NK-92 (cell line): Measurements from ENCODE around the gene UBE2S.
"Not testable (repeated sequence)": the region's sequence is repeated elsewhere in the genome, so short reads cannot be mapped to it uniquely, and the experiment has no call there.

Experiments
- DNase-seq: peaks from one replicate; lab custom pipeline; 2025; ENCODE audit not compliant: unreplicated experiment; lab: John Stamatoyannopoulos, UW

UBE2S gene

DNA sequence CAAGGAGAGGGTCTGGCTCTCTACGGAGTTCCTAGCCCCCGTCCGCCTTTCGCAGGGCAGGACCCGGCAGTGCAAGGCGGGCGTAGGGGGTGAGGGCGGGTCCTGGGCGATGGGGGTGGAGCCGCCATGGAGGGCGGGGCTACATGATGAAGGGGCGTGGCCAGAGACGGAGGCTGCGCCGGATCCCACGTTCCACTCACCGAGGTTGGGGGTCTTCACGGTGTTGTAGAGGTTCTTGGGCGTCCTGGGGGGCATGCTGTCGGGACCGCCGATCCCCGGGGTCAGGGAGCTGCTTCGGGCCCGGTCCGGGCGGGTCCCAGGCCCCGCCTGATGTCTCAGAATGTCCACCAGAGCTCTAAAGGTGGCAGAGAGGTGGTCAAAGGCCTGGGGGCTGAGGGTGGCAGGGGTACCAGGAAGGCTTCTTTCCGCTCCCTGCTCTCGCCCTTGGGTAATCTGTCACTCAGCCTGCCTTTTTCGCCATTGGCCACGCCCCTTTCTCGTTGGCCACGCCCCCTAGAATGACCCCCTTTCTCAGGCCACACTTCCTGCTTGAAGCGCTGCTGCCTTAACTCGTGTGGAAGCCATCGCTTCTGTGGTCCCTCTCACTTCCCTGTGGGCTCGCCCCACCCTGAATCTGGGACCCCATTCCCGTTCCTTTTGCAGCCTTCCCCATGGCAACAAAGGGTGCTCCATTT lies 33.0 kb upstream of the UBE2S start:
- no peak for DNase-seq

DNA sequence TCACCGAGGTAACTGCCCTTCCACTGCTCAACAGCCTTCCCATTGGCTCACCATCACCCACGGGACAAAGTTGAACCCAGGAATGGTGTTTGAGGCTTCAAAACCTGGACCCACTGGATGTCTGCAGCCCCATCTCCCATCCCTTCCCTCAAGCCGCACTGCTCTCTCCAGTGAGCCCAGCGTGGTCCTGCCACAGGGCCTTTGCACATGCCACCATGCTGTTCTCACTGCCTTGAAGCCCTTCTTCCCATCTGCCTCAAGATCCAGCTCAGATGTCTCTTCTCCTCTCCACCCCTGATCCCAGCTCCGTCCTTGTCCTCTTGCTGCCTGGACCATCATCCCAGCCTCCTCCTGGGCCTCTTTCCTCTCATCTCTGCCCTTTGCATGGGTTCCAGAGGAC lies 31.5 kb upstream of the UBE2S start:
- DNase-seq = no peak

DNA sequence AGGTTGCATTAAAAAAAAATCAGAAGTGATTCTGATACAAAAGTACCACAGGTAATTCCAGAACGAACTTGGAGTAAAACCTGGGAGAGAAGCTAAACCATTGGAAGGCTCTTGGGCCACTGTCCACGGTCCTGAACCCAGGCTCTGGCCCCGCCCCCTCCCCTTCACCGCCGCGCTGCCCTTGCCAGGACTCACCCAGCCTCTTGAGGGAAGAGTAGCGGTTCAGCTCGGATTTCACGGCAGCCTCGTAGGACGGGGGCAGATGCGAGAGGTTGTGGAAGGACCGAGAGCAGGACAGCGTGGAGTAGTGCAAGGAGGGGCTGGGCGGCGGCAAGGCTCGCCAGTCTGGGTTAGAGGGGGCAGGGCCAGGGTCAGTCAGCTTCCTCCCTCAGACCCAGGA lies 29.8 kb upstream of the UBE2S start:
- no peak for DNase-seq

DNA sequence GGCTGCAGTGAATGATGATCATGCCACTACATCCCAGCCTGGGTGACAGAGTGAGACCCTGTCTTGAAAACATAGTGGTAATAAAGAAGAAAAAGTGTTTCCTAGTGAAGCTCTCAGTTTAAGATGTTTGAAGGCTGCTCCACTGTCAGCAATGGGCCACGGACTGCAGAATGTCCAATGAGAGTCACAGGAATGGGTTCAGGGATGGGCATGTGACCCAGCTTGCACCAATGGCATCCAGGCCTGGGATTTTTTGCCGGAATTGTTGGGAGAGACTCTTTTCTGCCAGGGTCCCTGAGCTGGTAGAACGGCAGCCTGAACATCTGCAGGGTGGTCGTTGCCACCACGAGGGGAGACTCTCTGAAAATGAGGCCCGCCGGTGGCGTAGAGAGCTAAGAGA lies 29.3 kb upstream of the UBE2S start:
- DNase-seq = no peak

DNA sequence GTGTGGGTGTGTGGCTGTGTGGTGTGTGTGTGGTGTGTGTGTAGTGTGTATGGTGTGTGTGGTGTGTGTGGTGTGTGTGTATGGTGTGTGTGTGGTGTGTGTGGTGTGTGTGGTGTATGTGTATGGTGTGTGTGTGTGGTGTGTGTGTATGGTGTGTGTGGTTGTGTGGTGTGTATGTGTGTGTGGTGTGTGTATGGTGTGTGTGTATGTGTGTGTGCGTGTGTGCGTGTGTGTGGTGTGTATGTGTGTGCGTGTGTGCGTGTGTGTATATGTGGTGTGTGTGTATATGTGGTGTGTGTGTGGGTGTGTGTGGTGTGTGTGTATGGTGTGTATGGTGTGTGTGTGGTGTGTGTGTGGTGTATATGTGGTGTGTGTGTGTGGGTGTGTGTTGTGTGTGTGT lies 27.4 kb upstream of the UBE2S start:
- no peak for DNase-seq

DNA sequence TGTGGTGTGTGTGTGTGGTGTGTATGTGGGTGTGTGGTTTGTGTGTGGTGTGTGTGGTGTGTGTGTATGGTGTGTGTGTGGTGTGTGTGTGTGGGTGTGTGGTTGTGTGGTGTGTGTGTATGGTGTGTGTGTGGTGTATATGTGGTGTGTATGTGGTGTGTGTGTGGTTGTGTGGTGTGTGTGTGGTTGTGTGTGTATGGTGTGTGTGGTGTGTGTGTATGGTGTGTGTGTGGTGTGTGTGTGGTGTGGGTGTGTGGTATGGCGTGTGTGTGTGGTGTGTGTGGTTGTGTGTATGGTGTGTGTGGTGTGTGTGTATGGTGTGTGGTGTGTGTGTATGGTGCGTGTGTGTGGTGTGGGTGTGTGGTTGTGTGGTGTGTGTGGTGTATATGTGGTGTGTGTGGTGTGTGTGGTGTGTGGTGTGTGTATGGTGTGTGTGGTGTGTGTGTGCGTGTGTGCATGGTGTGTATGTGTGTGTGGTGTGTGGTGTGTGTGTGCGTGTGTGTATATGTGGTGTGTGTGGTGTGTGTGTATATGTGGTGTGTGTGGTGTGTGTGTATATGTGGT lies 26.9 kb upstream of the UBE2S start:
- no peak for DNase-seq

DNA sequence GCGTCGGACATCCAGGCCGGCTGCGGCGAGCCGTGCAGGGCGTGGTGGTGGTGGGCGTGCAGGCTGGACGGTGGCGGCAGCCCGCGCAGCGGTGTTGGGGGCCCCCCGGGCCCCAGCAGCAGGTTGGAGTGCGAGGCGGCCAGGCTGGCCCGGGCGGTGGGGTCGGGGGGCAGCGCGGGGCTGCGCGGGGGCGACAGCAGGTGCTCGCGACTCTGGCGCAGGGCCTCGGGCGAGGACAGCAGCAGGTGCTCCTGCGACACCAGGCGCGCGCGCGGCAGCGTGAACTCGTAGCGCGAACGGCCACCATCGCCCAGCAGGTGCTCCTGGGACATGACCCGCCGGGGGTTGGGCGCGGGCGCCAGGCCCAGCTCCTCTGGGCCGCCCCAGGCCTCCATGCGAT lies 25.7 kb upstream of the UBE2S start:
- no peak for DNase-seq

DNA sequence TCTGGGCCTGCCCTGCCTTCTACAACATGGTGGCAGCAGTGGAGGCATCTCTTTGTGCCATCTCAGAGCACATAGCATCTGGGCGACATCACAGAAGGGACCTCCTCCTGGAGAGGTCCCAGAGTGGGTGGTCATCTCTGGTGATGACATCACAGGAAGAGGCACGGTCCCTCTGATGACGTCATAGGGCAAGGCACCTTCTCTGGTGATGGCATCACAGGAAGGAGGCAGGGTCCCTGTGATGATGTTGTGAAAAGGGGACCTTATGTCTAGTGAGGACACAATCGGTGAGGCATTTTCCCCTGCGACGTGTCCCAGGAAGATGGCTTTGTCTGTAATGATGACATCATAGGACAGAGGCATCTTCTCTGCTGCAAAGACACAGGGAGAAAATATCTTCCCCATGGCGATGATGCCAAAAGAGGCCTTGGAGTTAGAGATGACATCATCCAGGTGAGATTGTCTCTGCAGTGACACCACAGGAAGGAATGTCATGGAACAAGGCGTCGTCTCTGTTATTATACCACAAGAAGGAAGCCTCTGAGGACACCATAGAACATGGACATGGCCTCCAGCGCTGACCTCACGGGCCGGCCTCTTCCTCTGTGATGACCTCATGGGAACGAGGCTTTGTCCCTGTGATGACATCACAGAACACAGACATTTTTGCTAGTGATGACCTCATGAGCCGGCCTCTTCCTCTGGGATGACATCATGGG lies 24.8 kb upstream of the UBE2S start:
- no peak for DNase-seq

DNA sequence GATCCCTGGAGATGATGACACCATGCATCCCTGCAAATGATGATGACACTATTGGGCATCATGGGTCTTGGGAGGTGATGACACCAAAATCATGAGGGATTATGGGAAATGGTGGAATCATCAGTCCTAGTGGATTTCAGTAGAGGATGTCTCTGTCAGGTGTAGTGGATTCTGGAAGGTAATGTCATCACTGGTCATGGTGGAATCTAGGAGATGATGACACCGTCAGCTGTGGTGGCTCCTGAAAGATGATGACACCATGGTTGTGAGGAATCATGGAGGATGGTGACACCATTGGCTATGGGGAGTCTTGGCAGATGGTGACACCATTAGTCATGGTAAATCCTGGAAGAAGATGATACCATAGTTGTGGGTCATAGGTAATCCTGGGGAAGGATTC lies 23.6 kb upstream of the UBE2S start:
- no peak for DNase-seq

DNA sequence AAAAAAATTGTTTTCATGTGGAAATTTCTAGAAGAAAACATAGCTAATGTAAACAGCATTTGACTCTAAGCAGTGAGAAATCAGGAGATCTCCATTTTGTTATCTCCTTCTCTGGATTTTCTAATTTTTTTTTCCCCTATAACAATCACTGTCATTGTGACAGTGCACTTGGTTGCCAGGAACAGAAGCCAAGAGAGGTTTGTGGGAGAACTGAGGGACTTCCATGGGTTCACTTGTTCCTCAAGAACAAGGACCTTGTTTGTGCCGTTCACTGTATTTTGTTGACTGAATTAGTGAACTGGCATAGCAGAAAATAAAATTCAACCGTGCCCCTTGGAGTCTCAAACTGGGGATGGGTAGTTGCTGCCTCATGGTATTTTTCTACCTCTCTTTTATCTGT lies 18.5 kb upstream of the UBE2S start:
- DNase-seq = no peak

DNA sequence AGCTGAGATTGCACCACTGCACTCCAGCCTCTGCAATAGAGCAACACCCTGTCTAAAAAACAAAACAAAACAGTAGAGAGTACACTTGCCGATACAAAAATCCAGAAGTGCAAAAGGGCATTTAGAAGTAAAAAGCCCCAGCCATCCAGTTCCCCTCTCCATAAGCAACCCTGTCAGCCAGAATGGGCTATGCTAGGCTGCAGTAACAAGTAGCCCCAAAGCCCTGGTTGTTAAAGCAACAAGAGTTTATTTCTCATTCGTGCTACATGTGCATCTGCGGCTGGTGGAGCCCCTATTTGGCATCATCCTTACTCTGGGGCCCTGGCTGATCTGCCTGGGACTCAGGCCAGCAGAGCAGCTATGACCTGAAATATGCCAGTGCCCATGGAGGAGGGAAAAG lies 16.9 kb upstream of the UBE2S start:
- DNase-seq = no peak

DNA sequence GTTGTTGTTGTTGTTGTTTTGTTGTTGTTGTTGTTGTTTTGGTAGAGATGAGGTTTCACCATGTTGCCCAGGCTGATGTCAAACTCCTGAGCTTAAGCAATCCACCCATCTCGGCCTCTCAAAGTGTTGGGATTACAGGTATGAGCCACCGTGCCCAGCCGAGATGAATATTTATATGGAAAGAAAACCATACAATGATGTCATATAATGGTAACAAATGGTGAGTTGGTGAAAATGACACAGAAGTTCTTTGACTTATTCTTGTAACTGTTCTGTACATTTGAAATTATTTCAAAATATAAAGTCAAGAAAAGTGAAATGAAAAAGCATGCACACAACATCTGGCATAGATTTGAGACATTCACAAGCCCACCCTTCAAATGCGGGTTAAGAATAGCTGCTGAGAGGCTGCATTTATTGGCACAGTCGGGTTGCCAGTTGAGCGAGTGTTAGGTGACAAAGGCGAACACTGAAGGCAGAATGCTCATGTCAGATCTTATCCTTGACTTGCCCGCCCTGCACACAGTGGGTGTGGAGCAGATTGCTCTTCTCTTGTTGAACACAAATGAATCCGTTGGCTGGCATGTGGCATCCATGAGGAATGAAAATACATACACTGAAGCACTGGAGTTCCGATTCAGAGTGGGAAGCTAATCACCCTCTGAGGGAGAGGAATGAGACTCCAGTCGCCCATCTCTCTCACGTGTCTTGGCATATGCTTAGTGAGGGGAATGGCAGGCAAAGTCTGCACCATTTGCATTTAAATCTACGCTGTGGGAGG lies 15.8 kb upstream of the UBE2S start:
- no peak for DNase-seq

DNA sequence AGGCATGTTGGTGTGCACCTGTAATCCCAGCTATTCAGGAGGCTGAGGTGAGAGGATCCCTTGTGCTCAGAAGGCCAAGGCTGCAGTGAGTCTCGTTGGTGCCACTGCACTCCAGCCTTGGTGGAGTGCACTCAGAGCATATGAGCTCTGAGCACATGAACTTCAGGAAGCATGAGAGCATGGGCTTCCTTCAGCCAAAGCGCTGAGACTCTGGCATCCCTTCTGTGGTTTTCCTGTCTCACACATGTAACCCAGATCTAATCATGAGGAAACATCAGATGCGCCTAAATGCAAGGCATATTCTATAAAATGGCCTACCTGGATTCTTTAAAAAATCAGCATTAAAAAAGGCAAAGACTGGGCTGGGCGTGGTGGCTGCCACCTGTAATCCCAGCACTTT lies 13.7 kb upstream of the UBE2S start:
- DNase-seq = not testable (repeated sequence)

DNA sequence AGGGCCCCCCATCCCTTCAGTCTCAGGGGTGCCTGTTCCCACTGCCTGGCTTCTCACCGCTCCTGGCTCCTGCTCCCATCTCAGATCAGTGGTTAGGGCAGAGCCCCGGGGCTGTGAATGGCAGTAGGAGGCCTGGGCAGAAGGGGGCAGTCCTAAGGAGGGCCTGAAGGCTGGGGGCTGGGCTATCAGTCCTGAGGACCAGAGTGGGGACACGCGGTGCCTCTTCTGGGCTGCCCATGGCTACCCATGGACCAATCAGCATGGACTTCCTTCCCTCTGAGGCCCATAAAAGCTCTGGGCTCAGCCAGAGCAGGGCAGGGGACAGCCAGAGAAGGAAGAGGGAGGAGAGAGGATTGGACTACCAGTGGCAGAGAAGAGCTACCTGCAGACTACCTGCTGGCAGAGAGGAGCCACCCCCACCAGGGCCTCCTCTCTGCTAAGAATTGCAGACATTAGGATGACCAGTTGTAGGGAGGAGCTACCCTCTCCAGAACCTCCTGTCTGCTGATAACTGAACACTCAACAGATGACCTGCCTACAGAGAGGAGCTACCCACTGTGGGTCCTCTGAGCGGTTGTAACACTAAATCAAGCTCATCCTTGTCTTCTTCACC lies 12.1 kb upstream of the UBE2S start:
- DNase-seq = no peak

DNA sequence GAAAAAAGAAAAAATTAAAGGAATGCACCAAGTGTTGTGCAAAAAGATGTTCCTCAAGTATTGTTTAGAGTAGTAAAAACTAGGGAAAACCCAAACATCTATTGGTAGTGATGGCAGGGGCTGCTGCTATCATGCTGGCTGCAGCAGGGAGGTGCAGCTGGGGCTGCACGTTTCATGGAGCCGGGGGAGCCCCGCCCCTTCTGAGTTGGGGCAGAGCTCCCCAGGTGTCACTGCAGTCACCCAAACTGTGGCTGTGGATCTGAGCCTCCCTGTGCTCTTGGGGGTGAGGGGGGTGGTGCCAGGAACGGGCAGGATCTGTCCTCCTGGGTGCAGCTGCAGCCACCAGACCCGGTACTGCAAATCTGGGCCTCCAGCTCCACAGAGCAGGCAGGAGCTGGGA lies 11.5 kb upstream of the UBE2S start:
- DNase-seq = no peak

DNA sequence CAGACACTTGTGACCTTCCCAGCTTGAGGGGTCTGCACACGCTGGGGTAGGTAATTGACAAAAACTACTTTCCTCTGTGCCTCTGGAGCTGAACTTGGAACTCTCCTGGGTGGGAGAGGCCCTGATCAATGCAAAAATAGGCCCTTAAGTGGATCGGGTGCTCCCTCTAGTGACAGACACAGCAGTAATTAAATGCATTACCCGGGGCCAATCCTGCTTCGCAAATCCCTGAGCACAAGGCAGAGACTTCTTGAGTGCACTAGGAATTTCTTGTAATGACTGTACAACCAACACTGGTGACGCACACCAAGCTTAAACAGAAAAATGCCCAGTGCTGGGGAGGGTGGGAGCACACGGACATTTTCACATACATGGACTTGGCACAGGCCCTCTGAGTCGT lies 10.6 kb upstream of the UBE2S start:
- DNase-seq = no peak

DNA sequence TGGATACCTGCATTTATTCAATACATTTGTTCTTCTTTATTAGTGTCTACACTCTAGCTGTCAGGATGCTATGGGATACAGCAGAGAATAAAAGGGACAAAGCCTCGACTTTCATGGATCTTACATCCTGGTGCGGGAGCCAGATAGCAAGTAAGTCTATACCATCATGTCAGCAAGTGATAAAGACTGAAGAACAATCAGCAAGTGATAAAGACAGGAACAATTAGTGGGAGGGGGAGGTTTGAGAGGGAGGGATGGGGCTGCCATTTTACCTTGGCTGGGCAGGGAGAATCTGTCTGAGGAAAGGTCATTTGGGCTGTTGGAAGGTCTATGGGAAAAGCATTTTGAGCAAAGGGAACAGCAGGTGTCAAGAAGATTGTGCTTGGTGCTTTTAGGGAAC lies 2.6 kb upstream of the UBE2S start:
- no peak for DNase-seq

DNA sequence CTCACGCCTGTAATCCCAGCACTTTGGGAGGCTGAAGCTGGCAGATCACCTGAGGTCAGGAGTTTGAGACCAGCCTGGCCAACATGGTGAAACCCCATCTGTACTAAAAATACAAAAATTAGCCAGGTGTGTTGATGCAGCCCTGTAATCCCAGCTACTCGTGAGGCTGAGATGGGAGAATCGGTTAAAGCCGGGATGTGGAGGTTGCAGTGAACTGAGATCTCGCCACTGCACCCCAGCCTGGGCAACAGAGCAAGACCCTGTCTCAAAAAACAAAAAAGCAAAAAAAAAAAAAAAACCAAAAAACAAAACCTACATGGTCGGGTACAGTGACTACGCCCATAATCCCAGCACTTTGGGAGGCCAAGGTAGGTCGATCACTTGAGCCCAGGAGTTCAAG lies 1.6 kb upstream of the UBE2S start:
- not testable (repeated sequence) for DNase-seq

DNA sequence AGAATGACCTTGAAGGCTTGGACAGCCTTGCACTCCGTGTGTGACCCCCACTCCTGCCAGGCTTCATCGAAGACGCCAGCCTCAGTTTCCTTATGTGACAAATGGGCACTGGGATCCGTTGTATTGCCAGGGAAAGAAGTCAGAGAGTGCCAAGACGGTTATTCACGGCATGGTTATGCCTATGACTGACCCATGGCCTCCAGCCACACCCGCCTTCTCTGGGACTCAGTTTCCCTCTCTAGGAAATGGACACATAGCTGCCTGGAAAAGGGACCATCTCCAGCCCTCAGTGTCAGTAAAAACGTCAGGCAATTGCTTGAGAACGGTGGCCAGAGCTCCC lies 915 bp upstream of the UBE2S start:
- DNase-seq = no peak

DNA sequence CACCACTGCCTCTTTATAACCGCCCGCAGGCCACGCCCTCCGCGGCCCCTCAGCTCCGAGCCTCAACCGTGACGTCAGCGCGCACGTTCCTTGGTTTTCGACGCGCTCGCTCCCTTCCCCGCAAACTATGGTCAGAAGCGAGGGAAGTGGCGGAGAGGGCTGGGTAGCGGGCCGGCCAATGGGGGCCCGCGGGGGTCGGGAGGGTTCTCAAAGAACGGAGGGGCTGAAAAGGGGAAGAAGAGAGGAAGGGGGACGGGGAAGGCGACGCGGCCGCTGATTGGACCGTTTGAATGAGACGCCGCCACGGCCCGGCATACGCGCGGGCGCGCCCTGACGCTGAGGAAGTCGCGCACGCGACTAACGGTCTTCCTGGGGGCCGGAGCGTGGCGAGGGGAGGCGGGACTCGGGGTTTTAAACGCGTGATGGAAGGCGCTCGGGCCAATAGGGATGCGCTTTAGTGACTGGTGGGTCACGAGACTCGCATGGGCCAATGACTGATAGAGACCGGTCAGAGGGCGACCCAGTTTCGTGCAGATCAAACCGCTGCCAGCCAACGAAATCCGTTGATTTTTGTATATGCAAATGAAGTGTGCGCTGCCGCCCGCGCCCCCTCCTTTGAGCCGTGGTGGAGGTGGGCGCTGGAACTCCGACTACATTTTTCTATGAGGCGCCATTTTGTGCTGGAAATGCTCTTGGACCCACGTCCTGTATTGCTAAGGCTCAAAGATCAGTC lies 378 bp upstream of the UBE2S start:
- peak; percentile 91 for DNase-seq
